B cell (primary cell): ENCODE measurements around the gene SMURF1.

Experiments
- CTCF ChIP-seq: fragments of 200-600 bp; IDR thresholded peaks from one replicate; pipeline ENCODE4 v1.8.0; 2022; ENCODE audit warnings: antibody characterized with exemption, mild to moderate bottlenecking
- EZH2 ChIP-seq: IDR thresholded peaks from 2 replicates; pipeline ENCODE4 v1.6.1; 2012; ENCODE audit warnings: borderline replicate concordance, low read depth, mild to moderate bottlenecking, moderate library complexity, low read length; ENCODE audit not compliant: insufficient read depth, poor library complexity, severe bottlenecking

GRCh38 chr7:99156649-99157048, 12.7 kb upstream of the SMURF1 start:
- no peak for TF ChIP-seq CTCF
- no peak for TF ChIP-seq EZH2
